ENCODE data around the gene ADPRHL1. TPM values are rescaled to one million over a fixed set of nuclear protein-coding genes. Genes with fewer than 3 reads are reported as not detected.

Gene ADPRHL1
- polyA plus RNA-seq, 1 donor (not counting 4 experiments of a cell fraction or from before 2014, with no cell fraction given), result 1.2 TPM

DNA sequence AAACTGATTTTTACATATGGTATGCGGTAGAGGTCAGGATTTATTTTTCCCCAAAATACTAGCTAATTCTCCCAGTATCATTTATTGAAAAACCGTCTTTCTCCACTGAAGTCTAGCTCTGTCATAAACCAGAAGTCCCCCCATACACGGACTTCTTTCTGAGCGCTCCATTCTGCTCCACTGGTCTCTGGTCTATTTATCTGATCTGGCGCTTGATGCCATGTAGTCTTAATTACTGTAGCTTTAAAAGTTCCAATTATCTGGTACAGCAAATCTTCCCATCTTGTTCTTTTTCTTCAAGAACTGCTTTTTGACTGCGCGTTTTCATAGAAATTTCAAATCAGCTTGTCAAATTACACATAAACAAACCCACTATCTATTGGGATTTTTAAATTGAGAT is 23.5 kb upstream of the ADPRHL1 start:
- no peak for TF ChIP-seq EZH2 (IDR thresholded peaks at IDR 0.05; ENCODE audit: low read length)
- TF ChIP-seq, protein P1, sequence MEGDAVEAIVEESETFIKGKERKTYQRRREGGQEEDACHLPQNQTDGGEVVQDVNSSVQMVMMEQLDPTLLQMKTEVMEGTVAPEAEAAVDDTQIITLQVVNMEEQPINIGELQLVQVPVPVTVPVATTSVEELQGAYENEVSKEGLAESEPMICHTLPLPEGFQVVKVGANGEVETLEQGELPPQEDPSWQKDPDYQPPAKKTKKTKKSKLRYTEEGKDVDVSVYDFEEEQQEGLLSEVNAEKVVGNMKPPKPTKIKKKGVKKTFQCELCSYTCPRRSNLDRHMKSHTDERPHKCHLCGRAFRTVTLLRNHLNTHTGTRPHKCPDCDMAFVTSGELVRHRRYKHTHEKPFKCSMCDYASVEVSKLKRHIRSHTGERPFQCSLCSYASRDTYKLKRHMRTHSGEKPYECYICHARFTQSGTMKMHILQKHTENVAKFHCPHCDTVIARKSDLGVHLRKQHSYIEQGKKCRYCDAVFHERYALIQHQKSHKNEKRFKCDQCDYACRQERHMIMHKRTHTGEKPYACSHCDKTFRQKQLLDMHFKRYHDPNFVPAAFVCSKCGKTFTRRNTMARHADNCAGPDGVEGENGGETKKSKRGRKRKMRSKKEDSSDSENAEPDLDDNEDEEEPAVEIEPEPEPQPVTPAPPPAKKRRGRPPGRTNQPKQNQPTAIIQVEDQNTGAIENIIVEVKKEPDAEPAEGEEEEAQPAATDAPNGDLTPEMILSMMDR (optimal IDR thresholded peaks at IDR 0.05 in 1 of 3, IDR thresholded peaks at IDR 0.05 in 1 of 3, conservative IDR thresholded peaks at IDR 0.05 in 1 of 3; ENCODE audit: extremely low read depth in 1 of 3, insufficient read depth in 2 of 3, low read length in 3 of 3), result no peak
- no peak overlapping the region for H3K27ac ChIP-seq (ENCODE audit: control insufficient read depth, insufficient read depth, low read length)
- H3K9me1 ChIP-seq (ENCODE audit: control insufficient read depth, extremely low read depth, insufficient read depth, low read length), result no peaks in the 10 kb centered on the region
- no peaks in the 10 kb centered on the region for H4K20me1 ChIP-seq (ENCODE audit: control insufficient read depth, extremely low read depth, insufficient read depth, low read length)
- FAIRE-seq (no peak), DNase-seq (ENCODE audit: low read depth, low spot score) (no peak)
- peaks cover 14 to 23% of the 10 kb centered on the region in 2 experiments for H3K36me3 ChIP-seq (ENCODE audit: control insufficient read depth in 2 of 2, extremely low read depth in 1 of 2, insufficient read depth in 2 of 2, low read length in 2 of 2)
- H3K9me3 ChIP-seq (ENCODE audit: control insufficient read depth, low read depth, low read length), result no peaks in the 10 kb centered on the region
- no peak overlapping the region for H3K4me2 ChIP-seq (ENCODE audit: control insufficient read depth, extremely low read depth, insufficient read depth, low read depth, low read length)
- H3K4me1 ChIP-seq (ENCODE audit: control insufficient read depth, extremely low read depth, insufficient read depth, low read length), result no peaks in the 10 kb centered on the region
- H3K27me3 ChIP-seq (ENCODE audit: control insufficient read depth, extremely low read depth, insufficient read depth, low read length), result no peaks in the 10 kb centered on the region
- no peak overlapping the region for H3K9ac ChIP-seq (ENCODE audit: control insufficient read depth, extremely low read depth, insufficient read depth, low read length)
- no peak overlapping the region for H2AFZ ChIP-seq (ENCODE audit: control insufficient read depth, low read length)
- H3K4me3 ChIP-seq (ENCODE audit: control insufficient read depth in 2 of 3, extremely low read depth in 1 of 3, insufficient read depth in 2 of 3, low read depth in 1 of 3, low read length in 3 of 3), result no peak overlapping the region
- dilution Hi-C loops (cut with MboI; ENCODE audit: extremely low pct_ligation_motif_present, low sequenced_read_pairs), result no loop called here
- H3K79me2 ChIP-seq (ENCODE audit: control insufficient read depth, insufficient read depth, low read length), result no peaks in the 10 kb centered on the region

DNA sequence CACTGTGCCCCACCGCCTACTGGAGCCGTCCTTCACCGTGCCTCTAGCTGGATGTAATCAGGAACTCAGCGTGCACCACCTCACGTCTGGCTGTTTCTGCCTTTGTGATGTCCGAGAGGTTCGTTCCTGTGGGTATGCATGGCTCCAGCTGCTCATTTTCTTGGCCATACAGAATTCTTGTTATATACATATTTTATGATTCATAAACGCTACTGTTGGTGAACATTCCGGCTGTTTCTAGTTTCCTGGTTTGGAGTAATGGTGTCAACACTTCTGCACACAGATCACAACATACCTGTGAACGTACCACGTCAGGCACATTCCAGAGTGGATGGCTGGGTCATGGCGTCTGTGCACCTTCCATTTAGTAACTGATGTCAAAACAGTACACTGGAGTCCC is 22.6 kb upstream of the ADPRHL1 start:
- Histone ChIP-seq H4K20me1 (ENCODE audit: control insufficient read depth, extremely low read depth, insufficient read depth, low read length) (no peaks in the 10 kb centered on the region), H3K36me3 (ENCODE audit: control insufficient read depth in 2 of 2, extremely low read depth in 1 of 2, insufficient read depth in 2 of 2, low read length in 2 of 2) (peaks cover 18 to 25% of the 10 kb centered on the region in 2 experiments), H3K79me2 (ENCODE audit: control insufficient read depth, insufficient read depth, low read length) (no peaks in the 10 kb centered on the region), H3K27me3 (ENCODE audit: control insufficient read depth, extremely low read depth, insufficient read depth, low read length) (no peaks in the 10 kb centered on the region), H3K9me3 (ENCODE audit: control insufficient read depth, low read depth, low read length) (no peaks in the 10 kb centered on the region), H2AFZ (ENCODE audit: control insufficient read depth, low read length) (no peak overlapping the region), H3K9ac (ENCODE audit: control insufficient read depth, extremely low read depth, insufficient read depth, low read length) (no peak overlapping the region), H3K9me1 (ENCODE audit: control insufficient read depth, extremely low read depth, insufficient read depth, low read length) (no peaks in the 10 kb centered on the region), H3K4me2 (ENCODE audit: control insufficient read depth, extremely low read depth, insufficient read depth, low read depth, low read length) (no peak overlapping the region), H3K27ac (ENCODE audit: control insufficient read depth, insufficient read depth, low read length) (no peak overlapping the region), H3K4me3 (ENCODE audit: control insufficient read depth in 2 of 3, extremely low read depth in 1 of 3, insufficient read depth in 2 of 3, low read depth in 1 of 3, low read length in 3 of 3) (no peak overlapping the region), H3K4me1 (ENCODE audit: control insufficient read depth, extremely low read depth, insufficient read depth, low read length) (no peaks in the 10 kb centered on the region)
- DNase-seq (ENCODE audit: low read depth, low spot score) (no peak), FAIRE-seq (no peak)
- no peak for TF ChIP-seq EZH2 (IDR thresholded peaks at IDR 0.05; ENCODE audit: low read length)
- TF ChIP-seq, protein P1 (optimal IDR thresholded peaks at IDR 0.05 in 1 of 3, IDR thresholded peaks at IDR 0.05 in 1 of 3, conservative IDR thresholded peaks at IDR 0.05 in 1 of 3; ENCODE audit: extremely low read depth in 1 of 3, insufficient read depth in 2 of 3, low read length in 3 of 3), result no peak
- dilution Hi-C loops (cut with MboI; ENCODE audit: extremely low pct_ligation_motif_present, low sequenced_read_pairs), result no loop called here

All from keratinocyte (primary cell).